Activated naive CD4-positive, alpha-beta T cell treated with anti-CD3 and anti-CD28 coated beads, Interleukin-2, amount 50 U/mL, for 24 hours (primary cell): ENCODE measurements around the gene RBBP4.
"Not testable (repeated sequence)": the region's sequence is repeated elsewhere in the genome, so short reads cannot be mapped to it uniquely, and the experiment has no call there.

Experiments
- H3K27ac Mint-ChIP-seq: one replicate; pipeline ENCODE4 v1.8.0; 2021; ENCODE audit warnings: mild to moderate bottlenecking, mixed read lengths
- H3K27me3 Mint-ChIP-seq: one replicate; pipeline ENCODE4 v1.8.0; 2021; ENCODE audit warnings: mixed read lengths
- H3K36me3 Mint-ChIP-seq: one replicate; pipeline ENCODE4 v1.8.0; 2021; ENCODE audit warnings: mixed read lengths
- H3K4me1 Mint-ChIP-seq: one replicate; pipeline ENCODE4 v1.8.0; 2021; ENCODE audit warnings: mixed read lengths
- H3K4me3 Mint-ChIP-seq: one replicate; pipeline ENCODE4 v1.8.0; 2021; ENCODE audit warnings: mild to moderate bottlenecking, mixed read lengths
- H3K9me3 Mint-ChIP-seq: one replicate; pipeline ENCODE4 v1.8.0; 2021; ENCODE audit warnings: mixed read lengths

Gene RBBP4

DNA sequence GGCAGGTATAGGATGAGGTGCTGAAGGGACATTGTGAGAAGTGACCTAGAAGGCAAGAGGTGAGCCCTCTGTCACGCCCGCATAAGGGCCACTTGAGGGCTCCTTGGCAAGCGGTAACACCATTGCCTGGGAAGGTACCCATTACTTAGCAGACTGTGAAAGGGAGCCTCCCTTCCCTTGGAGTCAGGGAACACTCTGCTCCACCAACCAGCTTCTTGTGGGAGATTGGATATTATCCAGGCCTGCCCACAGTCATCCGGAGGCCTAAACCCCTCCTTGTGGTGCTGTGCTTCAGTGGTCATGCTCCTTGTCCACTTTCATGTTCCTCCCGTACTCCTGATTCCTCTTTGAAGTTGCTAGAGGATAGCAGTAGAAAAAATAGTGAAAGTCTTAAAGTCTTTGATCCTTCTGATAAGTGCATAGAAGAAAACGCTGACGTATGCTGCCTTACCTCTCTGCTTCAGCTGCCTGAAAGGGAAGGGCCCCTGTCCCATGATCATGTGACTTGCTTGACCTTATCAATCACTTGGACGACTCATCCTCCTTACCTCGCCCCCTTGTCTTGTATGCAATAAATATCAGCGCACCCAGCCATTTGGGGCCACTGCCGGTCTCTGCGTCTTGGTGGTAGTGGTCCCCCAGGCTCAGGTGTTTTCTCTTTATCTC, 16.0 kb downstream of the RBBP4 start:
- no peaks in the 10 kb centered on the region for H3K9me3 Mint-ChIP-seq
- peaks cover 14% of the 10 kb centered on the region for H3K36me3 Mint-ChIP-seq
- peaks cover 11% of the 10 kb centered on the region for H3K4me1 Mint-ChIP-seq
- H3K4me3 Mint-ChIP-seq, result no peak overlapping the region
- H3K27ac Mint-ChIP-seq, result no peak overlapping the region
- H3K27me3 Mint-ChIP-seq, result no peaks in the 10 kb centered on the region

DNA sequence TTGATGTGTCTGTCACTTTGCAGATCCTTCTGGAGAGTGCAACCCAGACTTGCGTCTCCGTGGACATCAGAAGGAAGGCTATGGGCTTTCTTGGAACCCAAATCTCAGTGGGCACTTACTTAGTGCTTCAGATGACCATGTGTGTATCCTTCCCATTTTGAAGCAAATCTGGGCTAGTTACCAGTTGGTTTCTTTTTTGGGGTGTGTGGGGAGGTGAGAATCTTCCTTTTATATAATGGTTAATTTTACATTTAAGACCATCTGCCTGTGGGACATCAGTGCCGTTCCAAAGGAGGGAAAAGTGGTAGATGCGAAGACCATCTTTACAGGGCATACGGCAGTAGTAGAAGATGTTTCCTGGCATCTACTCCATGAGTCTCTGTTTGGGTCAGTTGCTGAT, 17.7 kb downstream of the RBBP4 start:
- H3K4me3 Mint-ChIP-seq, H3K27me3 Mint-ChIP-seq, H3K27ac Mint-ChIP-seq, H3K9me3 Mint-ChIP-seq: not testable (repeated sequence)
- peaks cover 19% of the 10 kb centered on the region for H3K36me3 Mint-ChIP-seq
- peaks cover 11% of the 10 kb centered on the region for H3K4me1 Mint-ChIP-seq

DNA sequence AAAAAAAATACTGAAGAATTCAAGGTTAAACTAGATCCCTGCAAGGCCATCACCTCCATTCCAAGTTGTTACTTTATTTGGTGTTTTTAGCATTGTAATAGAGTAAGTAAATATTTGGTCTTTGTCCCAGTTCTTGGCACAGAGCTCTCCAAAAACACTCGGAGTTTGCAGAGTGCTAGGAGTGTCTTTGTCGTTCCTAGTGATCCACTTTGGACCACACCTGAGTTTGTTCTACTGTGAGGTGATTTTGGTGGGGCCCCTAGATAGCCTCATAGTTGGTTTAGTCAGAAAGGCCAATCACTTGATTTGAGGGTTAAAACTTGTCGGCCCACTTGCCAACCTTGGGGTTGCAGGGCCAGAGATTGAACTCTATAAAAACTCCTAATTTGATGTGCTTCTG, 25.9 kb downstream of the RBBP4 start:
- no peaks in the 10 kb centered on the region for H3K9me3 Mint-ChIP-seq
- H3K27ac Mint-ChIP-seq, result no peak overlapping the region
- H3K4me3 Mint-ChIP-seq, result no peak overlapping the region
- H3K36me3 Mint-ChIP-seq, result peaks cover 13% of the 10 kb centered on the region
- H3K4me1 Mint-ChIP-seq, result no peaks in the 10 kb centered on the region
- no peaks in the 10 kb centered on the region for H3K27me3 Mint-ChIP-seq

DNA sequence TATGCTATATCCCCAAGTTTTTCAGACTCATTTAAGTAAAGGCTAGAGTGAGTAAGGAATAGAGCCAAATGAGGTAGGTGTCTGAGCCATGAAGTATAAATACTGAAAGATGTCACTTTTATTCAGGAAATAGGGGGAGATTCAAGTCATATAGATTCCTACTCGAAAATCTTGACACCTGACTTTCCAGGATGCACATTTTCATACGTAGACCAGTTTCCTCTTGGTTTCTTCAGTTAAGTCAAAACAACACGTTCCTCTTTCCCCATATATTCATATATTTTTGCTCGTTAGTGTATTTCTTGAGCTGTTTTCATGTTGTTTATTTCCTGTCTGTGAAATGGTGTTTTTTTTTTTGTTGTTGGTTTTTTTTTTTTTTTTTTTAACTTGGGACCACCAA, 29.0 kb downstream of the RBBP4 start:
- not testable (repeated sequence) for H3K4me1 Mint-ChIP-seq

DNA sequence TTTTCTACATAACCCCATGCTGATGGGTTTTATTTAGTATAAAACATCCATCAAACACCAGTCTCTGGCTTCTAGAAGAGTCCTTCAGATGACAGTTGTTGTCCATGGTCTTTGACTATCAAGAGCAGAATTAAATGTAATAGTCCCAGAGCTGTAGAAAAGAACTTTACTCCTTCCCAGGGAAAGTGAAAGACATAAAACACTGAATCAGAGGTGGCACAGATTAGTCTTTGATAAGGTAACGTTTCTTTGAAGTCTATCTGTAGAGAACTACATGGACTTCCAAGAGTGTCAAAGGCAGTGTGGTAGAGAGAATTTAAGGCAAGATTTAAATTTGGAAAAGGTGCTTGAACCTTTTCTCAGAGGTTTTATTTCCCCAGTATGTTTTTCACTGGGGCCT, 29.6 kb downstream of the RBBP4 start:
- no peaks in the 10 kb centered on the region for H3K27me3 Mint-ChIP-seq
- H3K4me3 Mint-ChIP-seq, result no peak overlapping the region
- peaks cover 11% of the 10 kb centered on the region for H3K36me3 Mint-ChIP-seq
- peak overlapping the region; percentile 46 for H3K27ac Mint-ChIP-seq
- H3K9me3 Mint-ChIP-seq, result no peaks in the 10 kb centered on the region
- peaks cover 7% of the 10 kb centered on the region for H3K4me1 Mint-ChIP-seq

More for the DNA sequence above, 29.0 kb downstream of the RBBP4 start:
- peaks cover 11% of the 10 kb centered on the region for H3K36me3 Mint-ChIP-seq
- not testable (repeated sequence) for H3K27me3 Mint-ChIP-seq, H3K9me3 Mint-ChIP-seq, H3K4me3 Mint-ChIP-seq, H3K27ac Mint-ChIP-seq

DNA sequence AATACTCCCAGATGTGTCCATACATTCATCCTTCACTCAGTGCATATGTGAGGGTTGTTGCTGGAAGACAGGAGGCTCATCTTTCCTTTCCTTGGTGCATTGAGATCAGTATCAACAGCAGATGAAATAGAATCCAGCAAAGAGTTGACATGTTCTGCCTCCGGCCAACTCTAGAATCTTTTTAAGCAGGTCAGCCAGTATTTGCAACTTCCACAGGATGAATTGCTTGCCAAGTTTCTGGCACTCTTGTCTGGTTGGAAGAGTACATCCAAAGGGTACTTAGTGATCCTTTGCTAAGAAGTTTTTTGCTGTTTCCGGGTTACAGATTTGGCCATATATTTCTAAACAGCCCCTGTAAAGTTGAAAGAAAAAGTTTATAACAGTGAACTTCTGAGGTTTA, 30.5 kb downstream of the RBBP4 start:
- H3K27ac Mint-ChIP-seq, result no peak overlapping the region
- H3K4me1 Mint-ChIP-seq, result peaks cover 7% of the 10 kb centered on the region
- peaks cover 13% of the 10 kb centered on the region for H3K36me3 Mint-ChIP-seq

DNA sequence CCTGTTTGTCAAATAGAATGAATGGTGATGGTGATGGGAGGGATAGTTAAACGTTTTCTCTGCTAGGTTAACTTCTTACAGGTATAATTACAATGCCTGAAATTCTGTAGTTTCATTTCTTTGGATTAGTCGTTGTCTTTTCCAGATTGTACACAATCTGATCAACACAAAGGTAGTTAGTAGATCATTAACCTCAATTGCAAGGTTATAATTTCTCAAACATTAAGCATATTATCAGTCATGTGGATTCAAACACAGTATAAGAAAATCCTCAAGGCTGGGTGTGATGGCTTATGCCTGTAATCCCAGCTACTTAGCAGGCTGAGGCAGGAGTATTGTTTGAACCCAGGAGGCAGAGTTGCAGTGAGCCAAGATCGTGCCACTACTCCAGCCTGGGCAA, 31.0 kb downstream of the RBBP4 start:
- H3K4me3 Mint-ChIP-seq, result no peak overlapping the region
- H3K4me1 Mint-ChIP-seq, result peaks cover 7% of the 10 kb centered on the region
- H3K27ac Mint-ChIP-seq, result no peak overlapping the region
- H3K36me3 Mint-ChIP-seq, result peaks cover 13% of the 10 kb centered on the region
- no peaks in the 10 kb centered on the region for H3K9me3 Mint-ChIP-seq
- no peaks in the 10 kb centered on the region for H3K27me3 Mint-ChIP-seq

More for the DNA sequence above, 30.5 kb downstream of the RBBP4 start:
- no peak overlapping the region for H3K4me3 Mint-ChIP-seq
- no peaks in the 10 kb centered on the region for H3K27me3 Mint-ChIP-seq
- no peaks in the 10 kb centered on the region for H3K9me3 Mint-ChIP-seq

DNA sequence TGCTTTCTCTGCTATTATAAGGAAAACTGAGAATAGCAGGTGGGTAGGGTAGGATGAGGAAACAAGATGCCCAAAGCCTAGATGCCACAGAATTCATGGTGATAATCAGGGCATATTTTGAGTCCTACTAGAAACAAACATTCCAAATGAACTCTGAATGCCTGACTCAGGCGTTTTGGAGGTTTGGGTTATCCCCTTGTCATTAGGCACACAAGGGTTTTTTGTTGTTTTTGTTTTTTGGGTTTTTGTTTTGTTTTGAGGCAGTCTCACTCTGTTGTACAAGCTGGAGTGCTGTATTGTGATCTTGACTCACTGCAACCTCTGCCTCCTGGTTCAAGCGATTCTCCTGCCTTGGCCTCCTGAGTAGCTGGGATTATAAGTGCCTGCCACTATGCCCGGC, 32.4 kb downstream of the RBBP4 start:
- peaks cover 7% of the 10 kb centered on the region for H3K4me1 Mint-ChIP-seq
- H3K27me3 Mint-ChIP-seq, result no peaks in the 10 kb centered on the region
- H3K9me3 Mint-ChIP-seq, result no peaks in the 10 kb centered on the region
- H3K4me3 Mint-ChIP-seq, result no peak overlapping the region
- H3K27ac Mint-ChIP-seq, result no peak overlapping the region
- H3K36me3 Mint-ChIP-seq, result peaks cover 7% of the 10 kb centered on the region

DNA sequence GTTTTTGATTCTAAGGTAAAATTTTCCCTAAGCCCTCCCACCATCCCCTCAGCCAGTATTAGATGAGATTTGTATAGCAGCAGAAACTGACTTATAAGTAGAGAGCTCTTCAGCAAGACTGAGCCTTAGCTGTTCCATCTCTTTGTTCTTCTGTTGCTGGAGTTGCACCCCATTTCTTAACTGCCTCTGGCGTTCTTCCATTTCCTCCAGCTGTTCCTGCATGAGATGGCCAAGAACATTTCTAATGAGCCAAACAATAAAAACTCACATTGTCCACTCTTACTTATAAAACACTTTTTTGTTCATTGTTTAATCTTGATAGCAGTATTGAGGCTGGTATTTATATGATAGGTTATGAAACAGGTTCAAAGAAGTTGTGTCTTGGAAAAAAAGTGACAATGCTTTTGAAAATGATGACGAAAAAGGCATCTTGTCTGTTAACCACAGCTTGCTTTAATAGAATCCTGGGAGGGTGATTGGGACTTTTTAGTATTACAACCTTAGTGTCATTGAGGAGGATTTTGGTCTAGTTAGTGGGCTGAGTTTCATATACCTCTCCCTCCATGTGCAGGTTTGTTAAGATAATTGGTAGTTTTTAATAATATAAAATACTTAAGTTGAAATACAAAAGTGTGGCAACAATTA, 33.3 kb downstream of the RBBP4 start:
- peaks cover 7% of the 10 kb centered on the region for H3K4me1 Mint-ChIP-seq
- H3K27me3 Mint-ChIP-seq, result no peaks in the 10 kb centered on the region
- H3K36me3 Mint-ChIP-seq, result peaks cover 7% of the 10 kb centered on the region
- H3K27ac Mint-ChIP-seq, result peak overlapping the region; percentile 89
- H3K4me3 Mint-ChIP-seq, result no peak overlapping the region
- no peaks in the 10 kb centered on the region for H3K9me3 Mint-ChIP-seq

DNA sequence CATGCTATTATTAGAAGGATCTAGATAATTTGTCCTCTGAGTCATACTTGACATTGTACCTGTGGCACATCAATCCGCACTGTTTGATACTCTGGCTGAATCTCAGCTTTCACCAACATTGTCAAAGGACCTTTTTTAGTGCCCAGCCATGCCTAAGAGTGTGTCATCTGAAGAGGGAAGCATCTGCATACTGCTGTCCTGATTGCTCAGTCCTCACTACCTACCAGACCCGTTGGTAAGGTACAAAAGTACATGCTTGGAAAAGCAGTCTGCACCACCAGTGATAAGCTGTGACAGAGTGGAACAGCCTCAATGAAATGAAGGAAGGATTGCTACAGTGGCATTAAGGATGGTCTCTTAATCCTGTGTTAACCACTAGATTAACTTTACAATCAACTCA, 34.5 kb downstream of the RBBP4 start:
- Mint-ChIP-seq H3K4me1 (peaks cover 7% of the 10 kb centered on the region), H3K27ac (peak overlapping the region; percentile 37), H3K27me3 (no peaks in the 10 kb centered on the region), H3K9me3 (no peaks in the 10 kb centered on the region), H3K36me3 (peaks cover 7% of the 10 kb centered on the region), H3K4me3 (no peak overlapping the region)

DNA sequence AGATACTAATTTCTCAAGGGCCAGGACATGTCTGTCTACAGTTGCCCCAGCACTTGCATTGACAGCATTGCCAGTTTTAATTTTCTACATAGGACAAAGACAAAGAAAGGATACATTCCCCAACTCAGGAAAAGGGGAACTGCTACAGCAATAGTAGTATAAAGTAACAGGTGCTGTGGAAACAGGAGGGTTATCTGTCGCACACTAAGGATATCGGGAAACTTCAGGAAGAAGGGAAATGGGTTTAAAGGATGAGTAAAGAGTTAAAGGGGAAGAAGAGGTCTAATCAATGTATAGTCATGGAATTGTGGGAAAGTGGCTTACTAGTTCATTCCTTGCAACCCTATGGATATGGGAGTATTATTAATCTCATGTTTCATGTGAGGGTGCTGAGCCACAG, 35.4 kb downstream of the RBBP4 start:
- Mint-ChIP-seq H3K4me3 (no peak overlapping the region), H3K36me3 (peaks cover 6% of the 10 kb centered on the region), H3K9me3 (no peaks in the 10 kb centered on the region), H3K27me3 (no peaks in the 10 kb centered on the region), H3K4me1 (peaks cover 7% of the 10 kb centered on the region), H3K27ac (no peak overlapping the region)

DNA sequence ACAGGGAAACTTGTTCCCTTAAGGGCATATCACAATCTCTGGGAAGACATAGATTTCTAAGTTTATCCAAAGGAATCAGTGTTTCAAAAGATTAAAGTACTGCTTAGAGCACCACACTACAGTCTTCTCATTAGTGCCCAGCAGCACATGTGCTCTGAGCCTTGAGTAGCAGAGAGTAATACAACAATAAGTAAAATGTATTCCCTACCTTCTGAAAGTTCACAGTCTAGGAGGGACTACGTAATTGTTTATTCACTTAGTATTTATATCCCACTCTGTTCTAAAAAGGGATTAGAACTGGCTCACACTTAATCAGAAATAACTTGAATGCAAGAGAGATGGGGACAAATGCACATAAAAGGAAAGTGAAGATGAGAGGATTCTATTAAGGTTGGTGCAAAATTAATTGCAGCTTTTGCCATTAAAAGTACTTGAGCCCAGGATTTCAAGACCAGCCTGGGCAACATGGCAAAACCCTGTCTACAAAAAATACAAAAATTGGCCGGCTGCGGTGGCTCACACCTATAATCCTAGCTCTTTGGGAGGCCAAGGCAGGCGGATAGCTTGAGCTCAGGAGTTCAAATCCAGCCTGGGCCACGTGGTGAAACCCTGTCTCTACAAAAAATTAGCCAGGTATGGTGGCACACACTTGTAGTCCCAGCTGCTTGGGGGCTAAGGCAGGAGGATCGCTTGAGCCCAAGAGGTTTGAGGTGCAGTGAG, 42.6 kb downstream of the RBBP4 start:
- no peak overlapping the region for H3K4me3 Mint-ChIP-seq
- peaks cover 2% of the 10 kb centered on the region for H3K36me3 Mint-ChIP-seq
- no peaks in the 10 kb centered on the region for H3K27me3 Mint-ChIP-seq
- H3K27ac Mint-ChIP-seq, result no peak overlapping the region
- no peaks in the 10 kb centered on the region for H3K4me1 Mint-ChIP-seq
- no peaks in the 10 kb centered on the region for H3K9me3 Mint-ChIP-seq

DNA sequence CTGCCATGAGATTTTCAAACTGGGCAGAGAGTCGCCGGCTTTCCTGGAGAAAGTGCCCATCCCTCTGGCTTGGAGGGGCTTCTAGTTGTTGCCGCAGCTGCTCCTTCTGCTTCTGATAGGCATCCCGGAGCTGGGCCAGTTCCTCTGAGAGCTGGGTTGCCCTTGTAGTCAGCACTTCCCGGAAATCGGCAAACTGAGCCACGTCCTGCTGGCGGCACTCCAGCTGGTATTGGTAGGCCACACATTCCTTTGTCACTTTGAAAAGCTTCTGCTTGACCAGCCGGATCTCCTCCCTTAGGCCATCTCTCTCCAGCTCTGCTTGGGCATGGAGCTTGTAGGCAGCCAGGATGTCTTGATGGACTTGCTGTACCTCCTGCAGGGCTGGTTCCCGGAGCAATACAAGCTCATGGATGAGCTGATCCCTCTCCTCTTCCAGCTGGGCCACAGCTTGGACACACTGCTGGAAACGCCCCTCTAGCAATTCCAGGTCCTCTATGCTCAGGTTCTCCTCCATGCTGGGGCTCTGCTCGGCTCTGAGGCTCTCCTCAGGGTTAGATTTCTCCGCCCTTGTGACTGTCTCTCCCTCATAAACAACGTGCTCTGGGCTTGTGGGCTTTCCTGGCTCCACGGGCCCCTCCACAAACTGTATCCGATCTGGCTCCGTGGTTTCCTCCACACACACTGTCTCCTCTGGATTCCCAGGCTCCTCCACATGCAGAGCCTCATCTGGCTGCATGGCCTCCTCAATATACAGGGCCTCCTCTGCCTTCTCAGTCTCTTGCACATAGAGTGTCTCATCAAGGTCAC, 44.3 kb downstream of the RBBP4 start:
- Mint-ChIP-seq H3K36me3 (peaks cover 2% of the 10 kb centered on the region), H3K9me3 (no peaks in the 10 kb centered on the region), H3K4me1 (no peaks in the 10 kb centered on the region), H3K27ac (no peak overlapping the region), H3K27me3 (no peaks in the 10 kb centered on the region), H3K4me3 (no peak overlapping the region)

DNA sequence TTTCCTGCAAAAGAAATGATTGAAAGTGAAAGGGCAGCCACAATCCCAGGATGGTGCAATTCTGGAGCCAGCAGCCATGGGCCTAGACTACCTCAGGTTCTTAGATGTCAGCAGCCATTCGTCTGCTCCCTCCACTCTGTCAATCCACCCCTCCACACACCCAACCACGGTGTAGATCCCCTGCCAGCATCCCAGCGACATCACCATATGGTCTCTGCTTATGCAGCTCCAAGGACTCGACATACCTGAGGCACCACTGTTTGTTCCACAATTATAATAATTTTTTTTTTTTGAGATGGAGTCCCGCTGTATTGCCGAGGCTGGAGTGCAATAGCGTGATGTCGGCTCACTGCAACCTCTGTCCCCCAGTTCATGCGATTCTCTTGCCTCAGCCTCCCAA, 45.0 kb downstream of the RBBP4 start:
- peaks cover under 1% of the 10 kb centered on the region for H3K27me3 Mint-ChIP-seq
- H3K4me1 Mint-ChIP-seq, result no peaks in the 10 kb centered on the region
- H3K9me3 Mint-ChIP-seq, result no peaks in the 10 kb centered on the region
- H3K27ac Mint-ChIP-seq, result no peak overlapping the region
- H3K36me3 Mint-ChIP-seq, result peaks cover 2% of the 10 kb centered on the region
- no peak overlapping the region for H3K4me3 Mint-ChIP-seq

DNA sequence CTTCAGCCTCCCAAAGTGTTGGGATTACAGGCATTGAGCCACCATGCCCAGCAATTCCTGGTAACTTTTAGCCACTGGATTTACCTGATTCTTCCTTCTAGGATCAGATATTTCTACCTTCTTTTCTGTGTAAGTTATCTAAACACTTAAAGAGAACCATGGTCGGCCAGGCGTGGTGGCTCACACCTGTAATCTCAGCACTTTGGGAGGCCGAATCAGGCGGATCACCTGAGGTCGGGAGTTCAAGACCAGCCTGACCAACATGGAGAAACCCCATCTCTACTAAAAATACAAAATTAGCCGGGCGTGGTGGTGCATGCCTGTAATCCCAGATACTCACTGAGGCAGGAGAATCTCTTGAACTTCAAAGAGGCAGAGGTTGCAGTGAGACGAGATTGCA, 46.0 kb downstream of the RBBP4 start:
- not testable (repeated sequence) for H3K4me3 Mint-ChIP-seq, H3K27me3 Mint-ChIP-seq, H3K9me3 Mint-ChIP-seq, H3K36me3 Mint-ChIP-seq, H3K27ac Mint-ChIP-seq, H3K4me1 Mint-ChIP-seq
